Measurements from ENCODE around the gene ATP4B.

ATP4B gene

DNA sequence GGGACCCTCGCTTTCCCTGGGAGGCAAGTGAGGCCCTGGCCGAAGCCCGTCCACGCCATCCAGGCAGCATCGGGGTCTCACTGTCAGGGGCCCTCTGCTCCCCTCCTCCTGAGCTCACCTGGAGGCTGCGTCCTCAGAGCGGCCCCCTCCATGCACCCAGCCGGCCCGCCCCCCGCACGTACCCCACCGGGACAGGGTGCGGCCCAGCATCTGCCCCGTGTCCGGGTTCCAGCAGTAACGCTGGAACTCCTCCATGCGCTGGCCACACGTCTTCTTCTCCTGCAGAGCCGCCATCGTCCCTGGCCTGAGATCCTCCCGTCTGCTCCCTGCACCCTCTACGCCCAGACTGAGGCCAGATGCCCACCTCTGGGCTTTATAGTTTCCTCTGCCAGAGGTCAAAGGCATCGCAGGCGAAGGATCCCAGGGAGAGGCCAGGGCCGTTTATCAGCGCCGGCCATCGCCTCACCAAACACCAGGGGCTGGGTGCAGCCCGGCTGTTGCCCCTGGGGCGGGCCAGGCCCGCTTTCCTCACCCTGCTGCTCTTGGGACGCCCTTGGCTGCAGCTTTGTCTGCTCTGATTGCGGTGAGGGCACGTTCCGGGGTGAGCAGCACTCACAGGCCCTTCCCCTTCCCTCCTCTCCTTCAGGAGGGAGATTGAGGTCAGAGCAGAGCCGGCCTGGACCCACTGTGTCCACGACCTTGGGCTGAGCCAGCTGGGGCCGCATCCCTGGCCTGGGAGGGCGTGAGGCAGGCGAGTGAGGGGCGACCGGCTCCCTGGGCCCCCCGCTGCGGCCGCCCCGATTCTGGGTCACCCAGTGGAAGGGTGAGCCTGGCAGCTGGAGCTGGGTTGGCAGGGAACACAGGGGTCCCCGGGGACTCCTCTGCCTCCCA is at the start of gene ATP4B:
ATP4B (minus strand) TSS at position 348 of the 891 bp plus-strand sequence; CDS start at position 294, 54 bp downstream.
- no peak for DNase-seq (ENCODE audit: low read depth)
- no peak within 1 kb of the TSS for H3K4me3 ChIP-seq (ENCODE audit: low read length)
- TF ChIP-seq, protein P1, sequence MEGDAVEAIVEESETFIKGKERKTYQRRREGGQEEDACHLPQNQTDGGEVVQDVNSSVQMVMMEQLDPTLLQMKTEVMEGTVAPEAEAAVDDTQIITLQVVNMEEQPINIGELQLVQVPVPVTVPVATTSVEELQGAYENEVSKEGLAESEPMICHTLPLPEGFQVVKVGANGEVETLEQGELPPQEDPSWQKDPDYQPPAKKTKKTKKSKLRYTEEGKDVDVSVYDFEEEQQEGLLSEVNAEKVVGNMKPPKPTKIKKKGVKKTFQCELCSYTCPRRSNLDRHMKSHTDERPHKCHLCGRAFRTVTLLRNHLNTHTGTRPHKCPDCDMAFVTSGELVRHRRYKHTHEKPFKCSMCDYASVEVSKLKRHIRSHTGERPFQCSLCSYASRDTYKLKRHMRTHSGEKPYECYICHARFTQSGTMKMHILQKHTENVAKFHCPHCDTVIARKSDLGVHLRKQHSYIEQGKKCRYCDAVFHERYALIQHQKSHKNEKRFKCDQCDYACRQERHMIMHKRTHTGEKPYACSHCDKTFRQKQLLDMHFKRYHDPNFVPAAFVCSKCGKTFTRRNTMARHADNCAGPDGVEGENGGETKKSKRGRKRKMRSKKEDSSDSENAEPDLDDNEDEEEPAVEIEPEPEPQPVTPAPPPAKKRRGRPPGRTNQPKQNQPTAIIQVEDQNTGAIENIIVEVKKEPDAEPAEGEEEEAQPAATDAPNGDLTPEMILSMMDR (IDR thresholded peaks at IDR 0.05; ENCODE audit: insufficient read depth, low read depth, low read length, missing control alignments) = no peak

DNA sequence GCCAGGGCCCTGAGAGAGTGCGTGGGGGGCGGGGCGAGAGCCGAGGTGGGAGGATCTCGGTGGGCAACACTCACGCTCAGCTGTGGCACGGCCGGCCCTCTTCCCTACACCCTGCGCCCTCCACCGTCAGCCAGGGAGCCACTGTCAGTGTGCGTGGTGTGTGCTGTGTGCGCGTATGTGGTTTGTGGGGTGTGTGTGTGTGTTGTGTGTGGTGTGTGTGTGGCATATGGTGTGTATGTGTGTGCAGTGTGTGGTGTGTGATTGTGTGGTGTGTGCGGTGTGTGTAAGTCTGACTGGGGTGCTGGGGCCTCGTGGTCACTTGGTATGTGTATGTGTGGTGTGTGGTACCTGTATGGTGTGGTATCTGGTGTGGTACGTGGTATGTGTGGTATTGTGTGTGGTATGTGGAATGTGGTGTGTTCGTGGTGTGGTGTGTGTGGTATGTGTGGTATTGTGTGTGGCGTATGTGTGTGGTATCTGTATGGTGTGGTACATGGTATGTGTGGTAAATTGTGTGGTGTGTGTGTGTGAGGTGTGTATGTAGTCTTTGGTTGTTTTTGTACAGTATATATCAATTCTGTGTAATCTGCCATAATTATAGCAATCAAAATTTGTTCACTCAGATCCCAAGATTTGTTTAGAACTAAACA is 14.1 kb upstream of the ATP4B start:
- TF ChIP-seq, protein P1 (IDR thresholded peaks at IDR 0.05; ENCODE audit: insufficient read depth, low read depth, low read length, missing control alignments) = no peak
- no peak overlapping the region for H3K4me3 ChIP-seq (ENCODE audit: low read length)
- no peak for DNase-seq (ENCODE audit: low read depth)

- TF ChIP-seq, protein P1 (IDR thresholded peaks at IDR 0.05; ENCODE audit: insufficient read depth, low read depth, low read length, missing control alignments) = no peak
- no peak for DNase-seq (ENCODE audit: low read depth)
- H3K4me3 ChIP-seq (ENCODE audit: low read length) = no peak overlapping the region
These were observed 13.3 kb upstream of the ATP4B start for GRCh38 chr13:113671066-113672001.

DNA sequence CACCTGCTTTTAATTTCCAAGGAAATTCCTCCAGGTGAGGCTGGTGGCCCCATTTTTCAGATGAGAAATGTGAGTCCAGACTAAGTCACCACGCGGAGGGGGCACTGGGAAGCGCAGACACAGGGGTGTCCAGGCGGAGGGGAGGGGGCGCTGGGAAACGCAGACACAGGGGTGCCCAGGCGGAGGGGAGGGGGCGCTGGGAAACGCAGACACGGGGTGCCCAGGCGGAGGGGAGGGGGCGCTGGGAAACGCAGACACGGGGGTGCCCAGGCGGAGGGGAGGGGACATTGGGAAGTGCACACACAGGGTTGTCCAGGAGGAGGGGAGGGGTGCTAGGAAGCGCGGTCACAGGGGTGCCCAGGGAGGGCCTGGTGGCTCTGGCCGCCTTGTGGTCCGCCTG is 12.5 kb upstream of the ATP4B start:
- H3K4me3 ChIP-seq (ENCODE audit: low read length) = no peak overlapping the region
- TF ChIP-seq, protein P1 (IDR thresholded peaks at IDR 0.05; ENCODE audit: insufficient read depth, low read depth, low read length, missing control alignments) = no peak
- no peak for DNase-seq (ENCODE audit: low read depth)

- no peak overlapping the region for H3K4me3 ChIP-seq (ENCODE audit: low read length)
- TF ChIP-seq, protein P1 (IDR thresholded peaks at IDR 0.05; ENCODE audit: insufficient read depth, low read depth, low read length, missing control alignments) = no peak
- no peak for DNase-seq (ENCODE audit: low read depth)
These were observed 11.8 kb upstream of the ATP4B start for GRCh38 chr13:113669755-113670341.

DNA sequence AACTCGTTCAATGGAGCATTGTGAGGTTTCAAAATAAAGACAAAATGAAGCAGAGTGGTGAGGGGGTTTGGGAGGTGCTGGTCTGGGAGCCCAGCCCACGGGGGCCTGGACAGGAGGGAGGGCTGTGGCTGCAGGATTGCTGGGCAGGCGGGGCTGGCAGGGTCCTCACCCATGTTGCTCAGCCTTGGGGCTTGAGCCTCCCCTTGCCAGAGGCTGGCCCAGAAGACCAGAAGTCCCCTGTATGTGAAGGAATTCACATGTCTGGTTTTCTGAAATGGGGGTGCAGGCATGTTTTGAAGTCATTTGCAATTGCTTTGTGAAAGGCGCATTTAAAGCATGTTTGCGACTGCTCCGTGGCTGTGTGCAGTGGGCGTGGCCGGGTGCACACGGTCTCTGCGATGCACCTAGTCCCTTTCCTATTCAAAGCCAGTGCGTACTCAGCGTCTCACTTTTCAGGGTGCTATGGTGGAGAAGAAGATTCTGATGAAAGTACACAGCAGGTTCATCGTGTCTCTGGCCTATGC is 11.3 kb upstream of the ATP4B start:
- TF ChIP-seq, protein P1 (IDR thresholded peaks at IDR 0.05; ENCODE audit: insufficient read depth, low read depth, low read length, missing control alignments) = no peak
- no peak overlapping the region for H3K4me3 ChIP-seq (ENCODE audit: low read length)
- DNase-seq (ENCODE audit: low read depth) = no peak

All from epithelial cell of esophagus (primary cell).